ENCODE measurements around the gene DIPK2A. TPM values are rescaled to one million over a fixed set of nuclear protein-coding genes. Genes with fewer than 3 reads are reported as not detected.

Gene DIPK2A, protein sequence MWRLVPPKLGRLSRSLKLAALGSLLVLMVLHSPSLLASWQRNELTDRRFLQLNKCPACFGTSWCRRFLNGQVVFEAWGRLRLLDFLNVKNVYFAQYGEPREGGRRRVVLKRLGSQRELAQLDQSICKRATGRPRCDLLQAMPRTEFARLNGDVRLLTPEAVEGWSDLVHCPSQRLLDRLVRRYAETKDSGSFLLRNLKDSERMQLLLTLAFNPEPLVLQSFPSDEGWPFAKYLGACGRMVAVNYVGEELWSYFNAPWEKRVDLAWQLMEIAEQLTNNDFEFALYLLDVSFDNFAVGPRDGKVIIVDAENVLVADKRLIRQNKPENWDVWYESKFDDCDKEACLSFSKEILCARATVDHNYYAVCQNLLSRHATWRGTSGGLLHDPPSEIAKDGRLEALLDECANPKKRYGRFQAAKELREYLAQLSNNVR
- total RNA-seq (2014; rRNA removed; shearing (Covaris generic)) (39.6 and 58.3 TPM in 2 replicates), total RNA-seq (2022) (22.7 and 28.6 TPM in 2 replicates), Bru-seq, nascent RNA (percentile 86 among the genes with signal in this experiment), BruChase-seq, experiment 1, labeled RNA remaining after a 6-hour chase (percentile 54 among the genes with signal in this experiment), BruChase-seq, experiment 2, labeled RNA remaining after a 2-hour chase (percentile 86 among the genes with signal in this experiment)
- long read RNA-seq, full-length matches to known transcripts = 26 of 30 reads
- long read RNA-seq, partial matches to known transcripts = 3 of 30 reads
- long read RNA-seq, other reads (novel, unspliced or antisense) = 1 of 30 reads

DNA sequence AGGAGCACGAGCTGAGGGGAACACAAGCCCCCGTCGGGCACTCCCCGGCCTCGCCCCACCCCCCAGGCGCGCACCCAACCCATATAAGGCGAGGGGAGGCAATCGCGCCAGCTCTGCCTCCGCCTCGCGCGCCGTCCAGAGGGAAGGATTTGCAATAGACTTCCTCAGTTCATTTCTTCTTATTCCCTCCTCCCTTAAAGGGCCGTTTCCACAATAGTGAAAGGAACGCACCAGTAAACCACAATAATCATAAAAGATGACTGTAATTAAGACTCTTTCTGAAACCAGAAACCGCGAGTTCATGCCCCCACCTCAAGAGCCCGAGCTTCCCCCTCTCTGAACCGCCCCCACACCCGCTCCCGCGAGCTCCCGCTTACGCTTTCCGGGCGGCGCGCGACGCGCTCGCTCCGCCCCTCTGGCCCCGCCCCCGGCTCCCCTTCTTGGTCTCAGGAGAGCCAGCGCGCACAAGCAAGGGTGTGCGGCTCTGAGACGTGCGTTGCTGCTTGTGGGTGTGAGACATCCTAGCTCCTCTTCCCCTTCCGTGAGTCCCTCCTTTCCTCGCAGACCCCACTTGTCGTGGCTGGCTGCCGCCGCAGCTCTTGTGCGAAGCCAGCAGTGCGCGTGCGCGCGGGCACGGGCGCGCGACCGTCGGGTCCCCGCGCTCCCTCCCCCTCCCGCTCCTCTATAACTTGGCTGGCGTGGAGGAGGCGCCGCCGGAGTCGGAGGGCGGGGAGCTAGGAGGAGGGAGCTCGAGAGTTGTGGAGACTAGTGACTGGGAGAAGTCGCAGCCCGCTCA is at the start of gene DIPK2A:
Gene DIPK2A (plus strand): TSS at position 465 of the 796 bp plus-strand sequence. CDS start 510 bp downstream, outside the sequence.
- Histone ChIP-seq H3K36me3 (ENCODE audit: insufficient read depth, low read length) (no peaks in the 10 kb centered on the region), H3K4me1 (ENCODE audit: insufficient read depth, low read length, poor library complexity, severe bottlenecking) (peaks cover 20% of the 10 kb centered on the region), H3K79me2 (ENCODE audit: insufficient read depth, low read depth, low read length) (peaks cover 38% of the 10 kb centered on the region), H2AFZ (ENCODE audit: low read length) (peak within 1 kb of the TSS; percentile 87), H3K9me2 (ENCODE audit: insufficient read depth, low read length) (no peaks in the 10 kb centered on the region), H3K4me2 (ENCODE audit: low read length) (peak within 1 kb of the TSS; percentile 90), H3K9me3 (ENCODE audit: low read length) (no peaks in the 10 kb centered on the region), H3K4me3 (ENCODE audit: low read depth, low read length, poor library complexity, severe bottlenecking) (peak within 1 kb of the TSS; percentile 89), H3K27ac (ENCODE audit: low read depth, low read length, poor library complexity, severe bottlenecking) (peak within 1 kb of the TSS; percentile 94), H4K20me1 (ENCODE audit: insufficient read depth, low read length) (peaks cover 31% of the 10 kb centered on the region)
- CTCF ChIA-PET (ENCODE audit: unreplicated experiment) = interaction anchor here (0.6 to 0.9 kb wide), 3 partner anchors 42 to 1092 kb away, joined by 3 read pairs; no protein-coding TSS in a partner anchor
- intact Hi-C loops (cut with micrococcal nuclease; ENCODE audit: unreplicated experiment) = loop anchor here (2.0 to 10.0 kb wide), 5 partner anchors 57 to 1947 kb away; partner anchors contain the start of genes PLS1, SLC9A9 and U2SURP
- POLR2A ChIA-PET = interaction anchor here (0.6 to 3.5 kb wide), 31 partner anchors 8 to 1639 kb away, joined by 3 to 25 read pairs (median 5); partner anchors contain the start of genes SLC9A9 and U2SURP
- no peak for TF ChIP-seq EZH2phosphoT487 (IDR thresholded peaks at IDR 0.05; ENCODE audit: borderline replicate concordance, low read depth, low read length)
- TF ChIP-seq, protein P1, sequence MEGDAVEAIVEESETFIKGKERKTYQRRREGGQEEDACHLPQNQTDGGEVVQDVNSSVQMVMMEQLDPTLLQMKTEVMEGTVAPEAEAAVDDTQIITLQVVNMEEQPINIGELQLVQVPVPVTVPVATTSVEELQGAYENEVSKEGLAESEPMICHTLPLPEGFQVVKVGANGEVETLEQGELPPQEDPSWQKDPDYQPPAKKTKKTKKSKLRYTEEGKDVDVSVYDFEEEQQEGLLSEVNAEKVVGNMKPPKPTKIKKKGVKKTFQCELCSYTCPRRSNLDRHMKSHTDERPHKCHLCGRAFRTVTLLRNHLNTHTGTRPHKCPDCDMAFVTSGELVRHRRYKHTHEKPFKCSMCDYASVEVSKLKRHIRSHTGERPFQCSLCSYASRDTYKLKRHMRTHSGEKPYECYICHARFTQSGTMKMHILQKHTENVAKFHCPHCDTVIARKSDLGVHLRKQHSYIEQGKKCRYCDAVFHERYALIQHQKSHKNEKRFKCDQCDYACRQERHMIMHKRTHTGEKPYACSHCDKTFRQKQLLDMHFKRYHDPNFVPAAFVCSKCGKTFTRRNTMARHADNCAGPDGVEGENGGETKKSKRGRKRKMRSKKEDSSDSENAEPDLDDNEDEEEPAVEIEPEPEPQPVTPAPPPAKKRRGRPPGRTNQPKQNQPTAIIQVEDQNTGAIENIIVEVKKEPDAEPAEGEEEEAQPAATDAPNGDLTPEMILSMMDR (conservative IDR thresholded peaks at IDR 0.05; ENCODE audit: low read length) = no peak
- BruUV-seq (replicated peaks) = no TSS peak
- DNase-seq (ENCODE audit: low spot score) = peak; percentile 94

DNA sequence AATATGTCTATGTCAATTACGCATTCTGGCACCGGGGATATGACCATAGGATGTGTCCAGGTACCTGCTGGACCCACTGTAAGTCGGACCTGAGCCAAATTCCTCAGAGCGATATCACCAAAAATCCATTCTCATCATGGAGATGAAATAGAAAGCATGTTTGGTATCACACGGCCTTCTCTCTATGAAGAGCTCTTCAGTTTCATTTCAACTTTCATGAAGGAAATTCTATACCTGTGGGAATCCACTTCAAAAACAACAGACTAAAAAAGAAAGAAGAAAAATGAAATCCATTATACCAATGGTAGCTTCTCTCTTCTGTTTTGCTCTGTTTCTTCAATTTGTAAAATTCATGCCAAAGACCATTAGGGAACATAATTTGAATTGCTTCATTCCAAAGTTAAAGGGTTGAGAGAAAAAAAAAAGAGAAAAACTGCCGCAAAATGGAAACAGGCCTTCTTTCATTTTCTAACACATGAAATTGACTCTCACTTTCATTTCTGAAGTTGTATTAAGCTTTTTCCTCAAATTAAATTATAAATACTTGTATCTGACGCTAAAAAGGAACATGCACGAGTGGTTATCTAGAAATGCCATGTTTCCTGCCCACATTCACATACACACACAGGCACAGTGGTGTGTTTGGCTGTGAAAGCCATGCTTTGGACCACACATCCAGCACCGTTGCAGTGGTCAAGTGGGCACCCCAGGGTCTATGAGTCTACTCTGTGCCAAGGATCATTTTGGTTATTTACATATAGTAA is 46.9 kb upstream of the DIPK2A start:
- intact Hi-C loops (cut with micrococcal nuclease; ENCODE audit: unreplicated experiment) = no loop called here
- peak; percentile 5 for DNase-seq (ENCODE audit: low spot score)

More for the DNA sequence above, 46.9 kb upstream of the DIPK2A start:
- Histone ChIP-seq H3K9me3 (ENCODE audit: low read length) (no peaks in the 10 kb centered on the region), H3K4me1 (ENCODE audit: insufficient read depth, low read length, poor library complexity, severe bottlenecking) (no peaks in the 10 kb centered on the region), H3K4me3 (ENCODE audit: low read depth, low read length, poor library complexity, severe bottlenecking) (no peak overlapping the region), H3K9me2 (ENCODE audit: insufficient read depth, low read length) (no peaks in the 10 kb centered on the region), H3K36me3 (ENCODE audit: insufficient read depth, low read length) (no peaks in the 10 kb centered on the region), H2AFZ (ENCODE audit: low read length) (no peak overlapping the region), H3K79me2 (ENCODE audit: insufficient read depth, low read depth, low read length) (no peaks in the 10 kb centered on the region), H4K20me1 (ENCODE audit: insufficient read depth, low read length) (no peaks in the 10 kb centered on the region), H3K4me2 (ENCODE audit: low read length) (no peak overlapping the region), H3K27ac (ENCODE audit: low read depth, low read length, poor library complexity, severe bottlenecking) (no peak overlapping the region)
- CTCF ChIA-PET (ENCODE audit: unreplicated experiment) = no interaction called here
- POLR2A ChIA-PET = interaction anchor here (0.7 to 1.7 kb wide), 5 partner anchors 16 to 350 kb away, joined by 3 to 6 read pairs (median 4); partner anchors contain the start of gene DIPK2A
- no peak for TF ChIP-seq EZH2phosphoT487 (IDR thresholded peaks at IDR 0.05; ENCODE audit: borderline replicate concordance, low read depth, low read length)
- TF ChIP-seq, protein P1 (conservative IDR thresholded peaks at IDR 0.05; ENCODE audit: low read length) = no peak
- BruUV-seq (replicated peaks) = no TSS peak

Data from OCI-LY7 (cell line).